SW 1271 (cell line): ENCODE measurements around the gene MAD1L1.

Experiments
- DNase-seq, 2 experiments: peaks; one replicate each; lab custom pipeline; 2025; lab: John Stamatoyannopoulos, UW

Gene MAD1L1

DNA sequence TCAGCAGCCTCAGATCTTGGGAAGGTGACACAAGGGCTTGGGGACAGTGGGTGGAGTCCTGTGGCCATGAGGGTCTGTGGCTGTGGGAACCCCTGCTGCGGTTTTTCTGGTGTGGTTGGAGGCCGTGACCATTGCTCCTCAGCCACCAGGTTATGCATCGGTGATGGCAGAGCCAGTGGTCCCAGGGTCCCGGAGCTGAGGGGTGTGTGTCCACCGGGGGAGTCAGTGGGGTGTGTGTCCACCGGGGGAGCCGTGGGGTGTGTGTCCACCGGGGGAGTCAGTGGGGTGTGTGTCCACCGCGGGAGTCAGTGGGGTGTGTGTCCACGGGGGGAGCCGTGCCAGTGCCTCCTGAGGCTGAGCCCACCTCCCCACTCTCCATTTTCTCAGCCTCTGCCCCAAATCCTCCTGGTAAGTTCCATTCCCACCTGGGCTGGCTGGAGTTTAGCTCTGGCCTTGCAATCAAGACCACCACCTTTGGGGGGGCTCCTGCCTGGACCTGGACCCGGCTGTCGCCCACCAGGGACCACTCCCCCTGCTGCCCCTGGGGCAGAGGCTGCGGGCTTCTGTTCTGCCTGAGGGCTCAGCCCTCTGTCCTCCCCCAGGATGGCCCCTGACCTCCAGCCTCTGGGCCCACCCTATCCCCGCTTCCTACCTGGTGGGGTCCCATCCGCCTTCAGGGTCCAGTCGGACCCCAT, 419.2 kb downstream of the MAD1L1 start:
- DNase-seq: no peak

DNA sequence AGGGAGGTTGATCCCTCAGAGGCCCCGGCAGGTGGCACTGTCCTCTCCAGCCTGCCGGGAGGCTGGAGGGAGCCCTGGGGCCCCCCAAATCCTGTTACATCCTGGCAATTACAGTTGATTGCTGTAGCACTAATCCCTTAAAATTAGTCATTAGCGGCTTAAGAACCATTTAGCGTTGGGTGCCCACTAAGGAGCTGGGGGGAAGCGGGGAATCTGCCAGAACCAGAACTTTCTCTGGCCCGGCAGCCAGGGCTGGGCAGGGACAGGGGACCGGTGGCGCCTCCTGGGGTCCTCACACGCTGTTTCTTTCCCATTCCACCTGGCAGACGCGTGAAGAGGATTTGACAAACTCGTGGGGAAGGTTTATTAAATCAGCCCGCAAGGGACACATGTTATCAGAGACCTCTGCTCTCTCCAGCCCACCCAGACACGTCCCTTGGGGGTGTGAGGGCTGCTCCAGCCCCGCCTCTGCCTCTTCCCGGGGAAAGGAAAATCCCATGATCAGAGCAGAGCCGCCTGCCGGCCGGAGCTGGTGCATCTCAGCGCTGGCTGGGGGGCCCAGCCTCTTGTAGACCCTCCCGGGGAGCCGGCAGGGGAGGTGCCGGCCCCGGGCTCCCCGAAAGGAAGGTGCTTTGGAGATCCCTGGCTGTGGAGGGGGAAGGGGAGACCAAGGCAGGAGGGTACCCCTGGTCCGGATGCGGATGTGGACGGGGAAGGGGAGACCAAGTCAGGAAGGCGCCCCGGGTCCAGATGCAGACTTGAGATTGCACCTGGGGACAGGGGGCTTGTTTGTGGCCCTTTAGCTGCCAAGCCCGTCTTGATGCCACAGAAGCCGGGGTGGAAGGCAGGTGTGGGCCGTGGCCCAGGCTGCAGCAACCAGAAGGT, 420.0 kb downstream of the MAD1L1 start:
- no peak for DNase-seq

DNA sequence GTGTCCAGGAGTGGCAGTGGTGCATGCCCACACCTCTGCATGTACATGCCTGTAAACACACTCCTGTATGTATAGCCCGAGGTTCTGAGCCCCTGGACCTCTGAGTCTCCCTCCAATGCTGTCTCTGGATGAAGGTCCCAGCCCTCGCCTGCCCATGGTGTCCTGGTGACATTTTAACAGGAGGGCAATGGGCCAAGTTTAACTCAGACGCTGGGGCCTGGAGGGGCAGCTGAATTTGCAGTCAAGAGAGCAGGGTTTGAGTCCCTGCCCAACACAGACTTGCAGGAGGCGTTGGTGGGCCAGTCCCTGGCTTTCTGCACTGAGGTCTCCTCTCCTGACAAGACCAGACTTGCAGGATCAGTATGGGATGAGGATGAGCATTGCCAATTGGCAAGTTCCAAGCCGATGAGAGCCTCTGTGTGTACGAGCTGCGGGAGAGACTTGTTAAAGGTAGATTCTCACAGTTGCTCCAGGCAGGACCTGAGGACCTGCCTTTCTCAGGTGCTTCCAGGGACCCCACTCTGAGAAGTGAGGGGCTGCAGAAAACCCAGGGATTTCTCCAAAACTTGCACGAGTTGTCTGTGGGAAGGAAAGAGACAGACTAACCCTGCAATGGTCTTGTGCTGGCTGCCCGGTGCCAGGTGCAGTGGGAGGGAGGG, 420.8 kb downstream of the MAD1L1 start:
- DNase-seq: no peak

GRCh38 chr7:1810961-1811849, 421.5 kb downstream of the MAD1L1 start:
- DNase-seq: no peak

- DNase-seq: no peak
These were observed 422.2 kb downstream of the MAD1L1 start for GRCh38 chr7:1810521-1810920.

- no peak for DNase-seq
These were observed 423.0 kb downstream of the MAD1L1 start for GRCh38 chr7:1809601-1810258.

GRCh38 chr7:1809070-1809469, 423.7 kb downstream of the MAD1L1 start:
- no peak for DNase-seq

GRCh38 chr7:1807821-1808600, 424.7 kb downstream of the MAD1L1 start:
- no peak for DNase-seq

DNA sequence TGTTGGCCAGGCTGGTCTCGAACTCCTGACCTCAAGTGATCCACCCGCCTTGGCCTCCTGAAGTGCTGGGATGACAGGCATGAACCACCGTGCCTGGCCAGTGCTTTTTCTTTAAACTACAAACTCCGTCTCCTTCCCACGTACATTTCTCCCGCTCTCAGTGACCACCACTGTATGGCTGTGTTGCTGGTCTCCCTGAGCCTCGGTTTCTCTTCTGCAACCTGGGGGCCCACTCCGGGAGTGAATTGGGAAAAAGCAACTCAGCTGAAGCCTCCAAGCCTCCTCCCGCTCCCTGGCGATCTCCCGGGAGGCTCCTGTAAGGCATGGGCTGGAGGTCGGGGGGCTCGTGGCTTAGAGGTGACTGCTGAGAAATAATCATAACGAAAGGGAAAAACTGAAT, 426.4 kb downstream of the MAD1L1 start:
- no peak for DNase-seq

- no peak for DNase-seq
These were observed 428.4 kb downstream of the MAD1L1 start for GRCh38 chr7:1804310-1804709.

DNA sequence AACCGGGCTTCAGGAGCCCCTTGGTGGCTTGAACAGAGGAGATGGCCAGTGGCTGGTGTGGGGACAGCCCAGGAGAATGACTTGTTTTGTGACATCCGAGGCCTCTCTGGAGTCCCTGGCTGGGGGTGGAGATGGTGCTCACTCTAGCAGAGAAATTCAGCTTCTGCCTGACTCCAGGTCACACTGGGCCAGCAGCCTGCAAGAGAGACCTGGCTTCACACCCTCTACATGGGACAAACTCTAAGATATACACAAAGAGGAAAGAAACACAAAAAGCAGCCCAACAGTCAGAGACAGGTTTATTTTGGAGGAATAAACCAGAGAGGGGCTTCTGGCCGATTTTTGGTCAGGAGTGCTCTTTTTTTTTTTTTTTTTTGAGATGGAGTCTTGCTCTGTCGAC, 429.8 kb downstream of the MAD1L1 start:
- no peak for DNase-seq

DNA sequence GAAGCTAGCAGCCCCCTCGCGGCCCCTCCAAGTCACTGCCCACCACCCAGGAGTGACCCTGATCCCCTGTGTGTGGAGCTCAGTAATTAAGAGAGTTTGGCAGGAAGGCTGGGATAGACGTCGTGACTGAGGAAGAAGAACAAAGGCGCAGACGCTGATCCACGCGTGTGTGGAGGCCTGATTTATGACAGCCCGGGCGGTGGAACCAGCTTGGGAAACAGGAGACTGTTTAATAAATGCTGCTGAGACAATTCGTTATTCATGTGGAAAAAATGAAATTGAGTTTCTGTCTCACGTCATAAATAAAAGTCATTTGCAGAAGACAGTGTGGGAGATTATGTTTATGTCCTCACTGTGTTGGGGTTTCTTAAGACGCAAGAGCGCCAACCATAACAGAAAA, 431.8 kb downstream of the MAD1L1 start:
- no peak for DNase-seq

- DNase-seq: no peak
These were observed 434.6 kb downstream of the MAD1L1 start for GRCh38 chr7:1798191-1798590.

GRCh38 chr7:1794888-1795542, 437.7 kb downstream of the MAD1L1 start:
- DNase-seq: no peak

- no peak for DNase-seq
These were observed 445.0 kb downstream of the MAD1L1 start for GRCh38 chr7:1787681-1788235.

DNA sequence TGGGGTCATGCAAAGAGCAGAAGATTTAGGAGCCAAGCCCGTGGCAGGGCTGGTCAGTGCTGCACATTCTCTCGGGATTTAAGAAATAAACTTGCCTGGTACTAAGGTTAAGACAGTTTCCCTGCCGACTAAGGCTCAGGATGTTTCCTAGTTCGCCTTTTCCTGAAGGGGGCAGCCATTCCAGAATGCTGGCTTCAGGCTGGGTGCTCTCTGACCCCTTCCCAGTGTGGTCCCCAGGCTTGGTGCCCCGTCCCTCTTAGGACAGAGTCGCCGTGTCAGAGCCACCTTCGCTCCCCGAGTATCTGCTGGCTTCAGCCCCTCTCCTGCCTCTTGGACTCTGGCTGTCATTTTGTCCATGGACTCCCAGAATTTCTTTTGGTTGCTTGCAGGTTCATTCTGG, 445.5 kb downstream of the MAD1L1 start:
- no peak for DNase-seq

- no peak for DNase-seq
These were observed 446.9 kb downstream of the MAD1L1 start for GRCh38 chr7:1785839-1786238.

DNA sequence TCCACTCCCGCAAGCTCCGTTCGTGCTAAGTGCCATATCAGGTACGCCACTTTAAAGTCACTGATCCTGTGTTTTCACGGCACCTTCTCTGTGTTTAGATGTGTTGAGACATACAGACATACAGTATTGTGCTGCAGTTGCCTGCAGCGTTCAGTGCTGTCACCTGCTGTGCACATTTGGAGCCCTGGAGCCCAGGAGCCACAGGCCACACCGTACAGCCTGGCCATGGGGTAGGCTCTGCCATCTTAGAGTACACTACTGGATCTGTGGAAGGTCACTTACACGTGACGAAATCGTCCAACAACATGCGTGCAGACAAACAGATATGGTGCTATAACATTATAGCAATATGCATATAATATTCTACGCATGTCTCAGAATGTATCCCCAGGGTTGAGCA, 451.4 kb downstream of the MAD1L1 start:
- no peak for DNase-seq

GRCh38 chr7:1779445-1779844, 453.3 kb downstream of the MAD1L1 start:
- DNase-seq: no peak

- DNase-seq: no peak
These were observed 455.6 kb downstream of the MAD1L1 start for GRCh38 chr7:1777122-1777521.
